Bronchial epithelial cell (primary cell): Measurements from ENCODE around the gene PLEKHG4. TPM values are rescaled to one million over a fixed set of nuclear protein-coding genes. Genes with fewer than 3 reads are reported as not detected.

ENCODE experiments used
- DNase-seq: peaks from one replicate; pipeline ENCODE4 v3.0.0-alpha.2; 2010; ENCODE audit warnings: low read depth
- FAIRE-seq: peaks from 2 replicates; lab custom pipeline; 2011; peaks lifted over from hg19 to GRCh38; lab: Jason Lieb, UNC
- H3K27me3 ChIP-seq: 2 replicates; pipeline ENCODE4 v1.5.1; 2011; ENCODE audit warnings: low read length; ENCODE audit not compliant: control insufficient read depth, insufficient read depth
- H3K36me3 ChIP-seq: 2 replicates; pipeline ENCODE4 v1.5.1; 2011; ENCODE audit warnings: low read length; ENCODE audit not compliant: control insufficient read depth, insufficient read depth
- H3K4me3 ChIP-seq: 2 replicates; pipeline ENCODE4 v1.5.1; 2011; ENCODE audit warnings: mild to moderate bottlenecking, low read depth, low read length, control low read depth
- CTCF ChIP-seq: IDR thresholded peaks from 2 replicates; pipeline ENCODE4 v1.5.1; 2011; ENCODE audit warnings: mild to moderate bottlenecking, moderate library complexity, low read length, control low read depth, inconsistent platforms; ENCODE audit not compliant: insufficient read depth, severe bottlenecking
- total RNA-seq: library from RNA; depleted of rRNA; stranded (reverse); fragments of >200 nt; gene quantifications from 2 replicates; pipeline ENCODE4 v1.2.1, GENCODE V29; 2014

The PLEKHG4 gene
- total RNA-seq, 1 donor from 2014 or later, result 11.6 TPM

GRCh38 chr16:67286441-67287235 lies 7.3 kb downstream of the PLEKHG4 start:
- no peak for DNase-seq
- no peaks in the 10 kb centered on the region for H3K27me3 ChIP-seq
- FAIRE-seq, result no peak
- H3K36me3 ChIP-seq, result no peaks in the 10 kb centered on the region
- TF ChIP-seq CTCF, result no peak
- no peak overlapping the region for H3K4me3 ChIP-seq

GRCh38 chr16:67287960-67288359 lies 8.6 kb downstream of the PLEKHG4 start:
- no peak overlapping the region for H3K4me3 ChIP-seq
- FAIRE-seq (no peak), DNase-seq (no peak)
- H3K27me3 ChIP-seq, result no peaks in the 10 kb centered on the region
- H3K36me3 ChIP-seq, result no peaks in the 10 kb centered on the region
- no peak for TF ChIP-seq CTCF

GRCh38 chr16:67291461-67291860 lies 12.1 kb downstream of the PLEKHG4 start:
- Histone ChIP-seq H3K36me3 (no peaks in the 10 kb centered on the region), H3K4me3 (no peak overlapping the region), H3K27me3 (peaks cover 2% of the 10 kb centered on the region)
- DNase-seq (no peak), FAIRE-seq (no peak)
- no peak for TF ChIP-seq CTCF

GRCh38 chr16:67294171-67294757 lies 14.9 kb downstream of the PLEKHG4 start:
- peaks cover 4% of the 10 kb centered on the region for H3K27me3 ChIP-seq
- no peak for TF ChIP-seq CTCF
- DNase-seq (no peak), FAIRE-seq (no peak)
- H3K36me3 ChIP-seq, result no peaks in the 10 kb centered on the region
- H3K4me3 ChIP-seq, result no peak overlapping the region

GRCh38 chr16:67294938-67295361 lies 15.6 kb downstream of the PLEKHG4 start:
- FAIRE-seq, result no peak
- DNase-seq, result no peak
- TF ChIP-seq CTCF, result no peak
- no peaks in the 10 kb centered on the region for H3K36me3 ChIP-seq
- H3K27me3 ChIP-seq, result peaks cover 4% of the 10 kb centered on the region
- H3K4me3 ChIP-seq, result no peak overlapping the region
